Gastroesophageal sphincter (tissue), 4 donors: Measurements from ENCODE around the gene FIBP. TPM values are rescaled to one million over a fixed set of nuclear protein-coding genes. Genes with fewer than 3 reads are reported as not detected.
A peak's percentile ranks its signal among the peaks of the same experiment; 100 is the strongest.
"Not testable (repeated sequence)": the region's sequence is repeated elsewhere in the genome, so short reads cannot be mapped to it uniquely, and the experiment has no call there.

Source experiments
- ATAC-seq: fragments of 150-250 bp; one replicate; pipeline ENCODE4 v1.9.1; 2016; ENCODE audit warnings: mild to moderate bottlenecking, moderate library complexity
- H3K27ac ChIP-seq, 4 donors: fragments of 200-600 bp; sonication (generic) in 3 of 4; 1 replicate in 3 of 4; 2 replicates in 1 of 4; pipeline ENCODE4 v1.5.1; 2016 to 2019
- H3K27me3 ChIP-seq: fragments of 200-600 bp; sonication (generic); one replicate; pipeline ENCODE4 v1.5.1; 2019
- H3K36me3 ChIP-seq, 2 donors: fragments of 200-600 bp; sonication (generic); one replicate each; pipeline ENCODE4 v1.5.1; 2019; ENCODE audit warnings: control low read depth in 1 of 2
- H3K4me1 ChIP-seq, 3 donors: fragments of 200-600 bp; sonication (generic); 1 replicate in 2 of 3; 2 replicates in 1 of 3; pipeline ENCODE4 v1.5.1; 2016 to 2019; ENCODE audit warnings: control low read depth in 2 of 3
- H3K4me3 ChIP-seq, 2 donors: fragments of 200-600 bp; sonication (generic); one replicate each; pipeline ENCODE4 v1.5.1; 2019; ENCODE audit warnings: mild to moderate bottlenecking in 1 of 2, moderate library complexity in 1 of 2
- H3K9me3 ChIP-seq, 3 donors: fragments of 200-600 bp; sonication (generic); one replicate each; pipeline ENCODE4 v1.5.1; 2017 to 2019; ENCODE audit warnings: control low read depth in 2 of 3
- EP300 ChIP-seq: sonication (generic); formaldehyde crosslinking; IDR thresholded peaks from one replicate; pipeline ENCODE4 v1.6.1; 2017; ENCODE audit warnings: antibody characterized with exemption, mild to moderate bottlenecking
- POLR2A ChIP-seq, 2 donors: fragments of 450-650 bp; IDR thresholded peaks; one replicate each; pipeline ENCODE4 v1.6.1; 2017; ENCODE audit warnings: antibody characterized with exemption in 2 of 2, mild to moderate bottlenecking in 2 of 2, moderate library complexity in 1 of 2
- POLR2AphosphoS5 ChIP-seq: sonication (generic); formaldehyde crosslinking; IDR thresholded peaks from one replicate; pipeline ENCODE4 v1.6.1; 2017; ENCODE audit warnings: antibody characterized with exemption
- WGBS, 2 donors: methylation state at CpG; one replicate each; pipeline ENCODE4 v1.1.5; 2018; ENCODE audit warnings: low coverage in 1 of 2; 5-methylcytosine and 5-hydroxymethylcytosine counted together
- total RNA-seq, 4 donors: library from RNA; depleted of rRNA; stranded (reverse); fragments of >200 nt; gene quantifications; one replicate each; pipeline ENCODE4 v1.1.0, GENCODE V29; 2016
- TF ChIP-seq, protein P1 (sequence below), 4 experiments: fragments of 200-600 bp in 2 of 4; fragments of 450-650 bp in 2 of 4; sonication (generic) in 1 of 4; IDR thresholded peaks; one replicate each; pipeline ENCODE4 v1.5.1; 2017 to 2019; ENCODE audit warnings: antibody characterized with exemption in 4 of 4, mild to moderate bottlenecking in 2 of 4, moderate library complexity in 2 of 4

The FIBP gene
- total RNA-seq, 4 donors from 2014 or later = 35.2 to 62.3 (median 54.6) TPM

- Histone ChIP-seq H3K36me3 (no peaks in the 10 kb centered on the region), H3K27ac (peak overlapping the region in 1 of 4 donors; percentile 11), H3K4me1 (peaks cover 0 to 52% (median 28%) of the 10 kb centered on the region in 3 donors), H3K9me3 (no peaks in the 10 kb centered on the region), H3K27me3 (peaks cover 13% of the 10 kb centered on the region), H3K4me3 (no peak overlapping the region)
- WGBS, 2 donors = 90 to 94% methylated on average over 5 to 6 of the region's 14 CpGs
- ATAC-seq = no peak
- TF ChIP-seq, protein P1, sequence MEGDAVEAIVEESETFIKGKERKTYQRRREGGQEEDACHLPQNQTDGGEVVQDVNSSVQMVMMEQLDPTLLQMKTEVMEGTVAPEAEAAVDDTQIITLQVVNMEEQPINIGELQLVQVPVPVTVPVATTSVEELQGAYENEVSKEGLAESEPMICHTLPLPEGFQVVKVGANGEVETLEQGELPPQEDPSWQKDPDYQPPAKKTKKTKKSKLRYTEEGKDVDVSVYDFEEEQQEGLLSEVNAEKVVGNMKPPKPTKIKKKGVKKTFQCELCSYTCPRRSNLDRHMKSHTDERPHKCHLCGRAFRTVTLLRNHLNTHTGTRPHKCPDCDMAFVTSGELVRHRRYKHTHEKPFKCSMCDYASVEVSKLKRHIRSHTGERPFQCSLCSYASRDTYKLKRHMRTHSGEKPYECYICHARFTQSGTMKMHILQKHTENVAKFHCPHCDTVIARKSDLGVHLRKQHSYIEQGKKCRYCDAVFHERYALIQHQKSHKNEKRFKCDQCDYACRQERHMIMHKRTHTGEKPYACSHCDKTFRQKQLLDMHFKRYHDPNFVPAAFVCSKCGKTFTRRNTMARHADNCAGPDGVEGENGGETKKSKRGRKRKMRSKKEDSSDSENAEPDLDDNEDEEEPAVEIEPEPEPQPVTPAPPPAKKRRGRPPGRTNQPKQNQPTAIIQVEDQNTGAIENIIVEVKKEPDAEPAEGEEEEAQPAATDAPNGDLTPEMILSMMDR (IDR thresholded peaks at IDR 0.05) = no peak
- TF ChIP-seq POLR2AphosphoS5 = no peak
- no peak for TF ChIP-seq POLR2A (IDR thresholded peaks at IDR 0.05)
Measured at GRCh38 chr11:65896034-65896999, 8.0 kb upstream of the FIBP start.

- Histone ChIP-seq H3K27ac (no peak overlapping the region), H3K9me3 (no peaks in the 10 kb centered on the region), H3K36me3 (no peaks in the 10 kb centered on the region), H3K4me3 (no peak overlapping the region), H3K27me3 (peaks cover 13% of the 10 kb centered on the region), H3K4me1 (peaks cover 0 to 55% (median 28%) of the 10 kb centered on the region in 3 donors)
- TF ChIP-seq, protein P1 (IDR thresholded peaks at IDR 0.05) = no peak
- TF ChIP-seq POLR2AphosphoS5 (no peak), EP300 (no peak), POLR2A (IDR thresholded peaks at IDR 0.05) (no peak)
- ATAC-seq = no peak
- 91 to 95% methylated on average over 4 to 5 of the region's 5 CpGs for WGBS, 2 donors
Measured at GRCh38 chr11:65895482-65895981, 7.3 kb upstream of the FIBP start.

DNA sequence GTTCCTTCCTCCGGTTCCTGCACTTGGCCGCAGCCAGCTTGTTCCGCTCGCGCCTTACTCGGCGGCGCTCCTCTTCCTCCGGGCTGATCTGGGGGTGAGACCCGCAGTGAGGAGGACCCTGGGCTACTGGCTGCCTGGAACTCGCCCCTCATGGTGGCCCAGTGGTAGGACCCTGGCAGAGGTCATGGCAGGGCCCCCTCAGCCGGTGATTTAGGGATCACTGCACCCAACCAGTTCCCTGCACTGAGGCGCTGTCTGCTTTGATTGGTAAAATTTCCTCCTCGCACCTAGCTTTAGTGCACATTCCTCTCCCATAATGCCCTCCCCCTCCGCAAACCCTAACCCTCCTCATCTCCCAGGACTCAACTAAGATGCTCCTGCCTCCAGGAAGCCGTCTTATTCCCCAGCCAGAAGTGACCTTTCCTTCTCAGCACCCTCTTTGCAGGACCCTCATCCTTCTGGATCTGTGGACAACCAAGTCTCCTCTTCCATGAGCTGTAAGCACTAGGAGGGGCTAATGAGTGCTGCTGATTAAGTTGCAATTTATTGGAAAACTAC is 5.8 kb upstream of the FIBP start:
- no peak for ATAC-seq

DNA sequence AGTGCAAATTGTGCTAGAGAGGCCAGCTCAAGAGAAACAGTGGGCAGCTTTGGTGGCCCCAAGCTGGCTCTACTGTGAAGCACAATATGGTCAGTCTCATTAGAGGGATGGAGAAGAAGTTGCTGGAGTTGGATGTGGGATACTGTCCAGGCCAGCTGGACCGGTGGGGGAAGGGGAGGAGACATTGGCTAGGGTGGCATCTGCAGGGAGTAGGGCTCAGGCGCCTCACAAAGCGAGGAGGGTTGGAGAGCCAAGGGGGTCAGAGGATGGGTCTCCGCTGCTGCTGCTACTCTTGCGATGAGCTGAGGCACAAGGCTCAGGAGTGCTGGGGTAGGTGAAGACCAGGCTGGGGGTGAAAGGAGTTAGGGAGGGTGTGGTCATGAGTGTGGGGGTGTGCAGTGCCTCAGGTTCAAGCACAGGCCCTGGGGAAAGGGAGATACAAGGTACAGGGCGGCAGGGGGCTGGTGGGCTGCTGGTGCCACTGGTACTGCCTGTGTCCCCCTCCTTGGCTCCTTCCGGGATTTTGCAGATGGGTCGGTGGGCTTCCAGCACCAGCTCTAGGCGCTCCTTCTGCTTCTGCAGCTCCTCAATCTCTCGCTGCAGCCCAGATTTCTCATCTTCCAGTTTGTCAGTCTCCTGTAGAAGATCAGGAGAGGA is 4.5 kb upstream of the FIBP start:
- WGBS, 2 donors = 76 to 82% methylated on average over 5 to 6 of the region's 10 CpGs

More for the DNA sequence above, 5.8 kb upstream of the FIBP start:
- H3K4me3 ChIP-seq = peak overlapping the region in 1 of 2 donors; percentile 26
- peaks cover 3% of the 10 kb centered on the region for H3K27me3 ChIP-seq
- WGBS, 2 donors = 49 to 94% methylated on average over 2 to 4 of the region's 16 CpGs
- H3K9me3 ChIP-seq = no peaks in the 10 kb centered on the region
- H3K27ac ChIP-seq = peak overlapping the region; percentile 65 to 99 (median 95)
- H3K36me3 ChIP-seq = no peaks in the 10 kb centered on the region
- peaks cover 0 to 54% (median 30%) of the 10 kb centered on the region in 3 donors for H3K4me1 ChIP-seq
- TF ChIP-seq POLR2AphosphoS5 (no peak), POLR2A (IDR thresholded peaks at IDR 0.05) (peak; percentile 14 to 26)

GRCh38 chr11:65892137-65892540 is 3.9 kb upstream of the FIBP start:
- not testable (repeated sequence) for ATAC-seq
- H3K27ac ChIP-seq = peak overlapping the region; percentile 82 to 99 (median 95)

More for the DNA sequence above, 4.5 kb upstream of the FIBP start:
- ATAC-seq = no peak
- no peaks in the 10 kb centered on the region for H3K36me3 ChIP-seq
- peak overlapping the region; percentile 82 to 99 (median 95) for H3K27ac ChIP-seq
- no peaks in the 10 kb centered on the region for H3K27me3 ChIP-seq
- H3K4me3 ChIP-seq = peak overlapping the region in 1 of 2 donors; percentile 86
- H3K4me1 ChIP-seq = peaks cover 0 to 61% (median 30%) of the 10 kb centered on the region in 3 donors
- TF ChIP-seq POLR2AphosphoS5 = no peak
- no peak for TF ChIP-seq POLR2A (IDR thresholded peaks at IDR 0.05)
- TF ChIP-seq, protein P1 (IDR thresholded peaks at IDR 0.05) = no peak
- TF ChIP-seq EP300 = no peak
- no peaks in the 10 kb centered on the region for H3K9me3 ChIP-seq

More at GRCh38 chr11:65892137-65892540, 3.9 kb upstream of the FIBP start:
- peaks cover 0 to 67% (median 37%) of the 10 kb centered on the region in 3 donors for H3K4me1 ChIP-seq
- WGBS, 2 donors = 55% methylated on average over 5 of the region's 5 CpGs; no CpG with 5 or more reads in 1 of the 2 donors
- H3K36me3 ChIP-seq, H3K27me3 ChIP-seq, H3K9me3 ChIP-seq: not testable (repeated sequence)
- peak overlapping the region in 1 of 2 donors; percentile 86 for H3K4me3 ChIP-seq
